GM19025 (cell line): ENCODE results near the gene CHMP2B.
"Not testable (repeated sequence)": the region's sequence is repeated elsewhere in the genome, so short reads cannot be mapped to it uniquely, and the experiment has no call there.

Experiments used
- ATAC-seq: cut with Tn5 transposase; IDR thresholded peaks from one replicate; pipeline ENCODE4 v1.9.1; 2021; ENCODE audit warnings: mild to moderate bottlenecking, low read depth, moderate library complexity; ENCODE audit not compliant: unreplicated experiment

Gene CHMP2B

DNA sequence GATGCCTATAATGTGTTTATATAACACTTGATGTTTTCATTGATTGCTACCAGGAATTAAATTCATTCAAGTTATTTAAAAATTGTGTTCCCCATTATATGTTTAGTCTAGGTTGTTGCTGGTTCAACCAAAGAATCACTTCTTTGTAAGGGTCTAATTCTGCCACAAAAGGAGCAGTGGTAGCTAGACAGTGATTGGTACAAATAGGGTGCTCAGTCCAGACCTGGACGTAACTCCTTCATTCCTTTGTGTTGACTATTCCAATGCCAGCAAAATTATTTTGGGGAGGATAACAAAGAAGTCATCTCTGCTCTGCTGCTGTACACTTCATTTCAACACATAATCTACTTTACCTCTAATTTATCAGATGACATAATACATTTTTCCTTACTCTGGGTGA lies 1.2 kb downstream of the CHMP2B start:
- no peak for ATAC-seq

DNA sequence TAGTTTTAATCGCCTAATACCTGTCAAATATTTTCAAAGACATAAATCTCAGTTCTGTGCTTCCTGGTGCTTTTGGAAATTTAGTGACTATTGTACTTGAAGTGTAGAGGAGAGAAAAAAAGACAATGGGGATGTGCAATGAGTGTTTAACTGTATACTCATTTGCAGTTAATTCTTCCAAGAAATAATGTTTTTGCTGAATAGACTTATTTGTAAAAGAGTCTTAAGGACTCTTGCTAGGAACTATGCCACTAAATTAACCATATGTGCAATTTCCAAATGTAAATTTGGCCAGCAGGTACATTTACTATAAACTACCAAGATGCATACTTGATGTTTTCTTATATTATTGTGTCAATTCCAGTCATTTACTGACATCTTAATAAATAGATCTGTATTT lies 2.0 kb downstream of the CHMP2B start:
- no peak for ATAC-seq

DNA sequence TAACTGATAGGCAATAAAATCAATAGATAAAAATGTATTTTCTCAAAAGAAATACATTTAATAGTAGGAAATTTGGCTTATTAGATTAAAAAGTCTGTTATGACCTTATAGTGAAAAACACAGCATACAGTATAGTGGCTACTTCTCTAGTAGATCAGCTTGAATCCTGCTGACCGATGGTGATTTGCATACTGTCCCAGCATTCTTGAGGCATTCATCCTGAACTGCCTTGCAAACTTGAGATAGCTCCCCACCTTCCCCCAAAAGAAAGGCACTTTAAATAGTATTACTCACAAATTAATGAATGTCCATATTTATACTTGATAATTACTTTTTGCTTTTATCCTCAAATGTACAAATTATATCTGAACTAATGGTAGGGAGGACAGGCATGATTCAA lies 6.7 kb downstream of the CHMP2B start:
- ATAC-seq: no peak

DNA sequence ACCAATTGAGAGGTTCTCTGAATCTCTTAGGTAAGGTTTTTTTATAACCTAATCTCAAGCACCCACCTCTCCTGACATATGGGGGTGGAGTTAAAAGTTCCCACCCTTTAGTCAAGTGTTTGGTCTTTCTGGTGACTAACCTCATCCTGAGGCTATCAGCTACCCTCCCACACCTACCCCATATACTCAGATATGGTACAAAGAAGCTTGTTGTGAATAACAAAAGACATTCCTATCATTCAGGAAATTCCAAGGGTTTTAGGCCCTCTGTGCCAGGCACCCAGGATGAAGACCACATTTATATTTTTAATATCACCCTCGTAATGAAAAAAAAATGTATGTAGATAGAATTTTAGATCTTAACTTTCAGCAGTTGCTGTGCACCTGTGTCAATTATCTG lies 9.0 kb downstream of the CHMP2B start:
- ATAC-seq: no peak

DNA sequence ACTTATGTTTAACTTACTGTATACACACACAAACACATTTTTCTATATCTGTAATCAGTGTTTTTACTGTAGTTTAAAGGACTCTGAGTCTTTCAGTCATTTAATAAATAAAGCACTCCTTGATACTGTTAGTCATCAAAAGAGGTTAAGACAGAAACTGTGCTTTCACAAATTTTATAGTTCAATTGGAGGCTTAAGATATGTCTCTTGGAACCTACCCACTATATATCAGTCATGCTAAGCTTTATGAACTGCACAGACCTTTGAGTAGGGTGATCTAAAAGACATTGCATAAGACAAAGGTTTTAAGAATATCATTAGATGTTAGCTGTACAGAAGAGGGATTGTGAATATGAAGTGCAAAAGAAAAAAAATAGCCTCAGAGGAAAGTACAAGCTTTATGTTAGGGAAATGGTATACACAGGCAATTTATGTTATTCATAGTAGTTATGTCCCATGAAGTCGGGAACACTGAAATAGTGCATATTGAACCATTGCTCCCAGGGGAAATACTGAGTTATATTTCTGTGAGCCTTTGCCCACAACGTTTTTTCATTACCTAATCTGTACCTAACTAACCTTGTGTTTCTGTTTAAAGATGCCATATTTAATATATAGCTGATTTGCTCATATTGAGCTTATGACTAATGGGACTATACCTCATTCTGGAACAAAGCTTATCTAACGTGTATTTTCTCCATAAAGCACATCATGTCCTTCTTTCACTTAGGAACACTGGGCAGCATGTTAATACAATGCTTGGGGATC lies 19.7 kb downstream of the CHMP2B start:
- no peak for ATAC-seq

DNA sequence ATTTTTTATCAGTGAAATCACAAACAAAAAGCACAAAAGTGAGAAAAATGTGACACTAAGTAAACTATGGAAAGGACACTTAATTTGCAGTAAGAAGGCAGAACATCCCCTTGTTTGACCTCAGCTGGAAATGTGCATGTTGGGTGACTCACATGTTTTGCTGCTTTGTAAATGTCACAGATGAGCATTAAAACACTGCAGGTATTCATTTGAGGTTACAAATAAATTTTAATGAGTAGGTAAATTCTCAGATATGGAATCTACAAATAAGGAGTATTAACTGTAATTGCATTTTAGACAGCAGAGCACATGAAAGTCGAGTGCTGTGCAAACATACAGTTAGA lies 20.3 kb downstream of the CHMP2B start:
- no peak for ATAC-seq

DNA sequence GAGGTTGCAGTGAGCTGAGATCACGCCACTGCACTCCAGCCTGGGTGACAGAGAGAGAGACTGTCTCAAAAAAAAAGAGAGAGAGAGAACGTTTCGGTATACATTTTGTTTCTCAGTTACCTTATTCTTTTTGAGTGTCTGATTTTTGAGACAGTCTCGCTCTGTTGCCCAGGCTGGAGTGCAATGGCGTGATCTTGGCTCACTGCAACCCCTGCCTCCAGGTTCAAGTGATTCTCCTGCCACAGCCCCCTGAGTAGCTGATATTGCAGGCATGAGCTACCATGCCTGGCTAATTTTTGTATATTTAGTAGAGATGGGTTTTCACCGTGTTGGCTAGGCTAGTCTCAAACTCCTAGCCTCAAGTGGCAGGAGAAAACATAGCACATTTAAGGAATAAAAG lies 21.1 kb downstream of the CHMP2B start:
- ATAC-seq: not testable (repeated sequence)

DNA sequence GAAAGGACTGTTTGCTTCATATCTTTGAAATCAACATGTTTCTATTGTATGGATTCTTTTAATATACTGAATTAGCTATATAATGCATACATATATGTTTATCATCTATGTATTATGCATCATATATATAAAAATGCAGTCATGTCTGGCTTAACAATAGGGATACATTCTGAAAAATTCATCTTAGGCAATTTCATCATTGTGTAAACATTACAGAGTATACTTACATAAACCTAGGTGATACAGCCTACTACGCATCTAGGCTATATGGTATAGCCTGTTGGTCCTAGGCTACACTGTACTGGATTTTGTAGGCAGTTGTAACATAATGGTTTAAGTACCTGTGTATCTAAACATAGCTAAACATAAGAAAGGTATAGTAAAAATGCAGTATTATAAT lies 21.7 kb downstream of the CHMP2B start:
- no peak for ATAC-seq

DNA sequence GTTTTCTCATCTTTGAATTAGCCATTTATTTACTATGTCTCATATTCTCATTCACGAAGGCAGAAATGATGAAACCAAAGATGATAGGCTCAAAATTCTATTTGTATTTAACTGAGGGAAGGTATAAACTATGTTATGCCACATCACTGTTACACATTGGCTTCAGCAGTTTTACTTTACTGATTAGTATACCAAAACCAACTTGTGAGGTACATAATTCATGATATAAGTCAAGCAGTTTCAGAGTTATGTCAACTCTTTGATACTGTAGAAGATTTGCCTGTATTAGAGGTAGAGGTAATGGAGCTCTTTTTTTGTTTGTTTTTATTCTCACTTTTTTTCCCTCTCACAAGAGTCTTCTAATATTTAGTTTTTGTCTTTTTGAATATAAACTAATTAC lies 22.9 kb downstream of the CHMP2B start:
- no peak for ATAC-seq

DNA sequence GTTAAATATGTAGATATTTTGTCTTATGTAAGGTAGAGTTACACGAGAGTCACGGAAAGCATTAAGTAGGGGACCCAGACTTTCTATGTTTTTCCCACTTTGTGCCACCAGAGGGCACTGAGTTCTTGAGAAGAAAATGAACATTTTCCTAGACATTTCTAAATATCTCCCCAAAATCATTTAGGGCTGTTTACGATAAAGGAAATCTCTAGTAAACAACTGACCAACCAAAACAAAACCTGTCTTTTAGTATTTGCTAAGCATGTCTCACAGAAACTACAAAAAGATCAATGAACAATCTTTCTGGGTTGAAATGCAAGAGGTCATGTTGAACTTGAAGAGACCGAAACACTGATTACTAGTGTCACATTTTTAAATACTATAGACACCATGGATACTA lies 33.2 kb downstream of the CHMP2B start:
- ATAC-seq: no peak

DNA sequence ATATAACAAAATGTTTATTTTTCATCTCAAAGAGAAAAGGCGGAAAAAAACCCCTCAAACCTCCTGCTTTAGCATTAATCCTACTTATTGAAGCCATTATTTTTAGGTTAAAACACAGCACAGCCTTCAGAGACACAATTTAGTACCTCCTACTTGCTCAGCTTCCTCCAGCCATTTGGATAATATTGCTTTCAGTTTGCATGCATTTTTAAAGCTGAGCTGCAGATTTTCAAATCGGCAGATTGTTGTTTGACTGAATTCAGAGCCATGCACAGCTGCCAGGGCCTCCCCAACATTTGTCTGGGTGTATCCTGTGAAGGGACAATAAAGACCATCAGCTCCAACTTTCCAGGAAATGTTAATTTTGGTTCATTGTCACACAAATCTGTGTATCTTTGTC lies 34.8 kb downstream of the CHMP2B start:
- ATAC-seq: no peak

DNA sequence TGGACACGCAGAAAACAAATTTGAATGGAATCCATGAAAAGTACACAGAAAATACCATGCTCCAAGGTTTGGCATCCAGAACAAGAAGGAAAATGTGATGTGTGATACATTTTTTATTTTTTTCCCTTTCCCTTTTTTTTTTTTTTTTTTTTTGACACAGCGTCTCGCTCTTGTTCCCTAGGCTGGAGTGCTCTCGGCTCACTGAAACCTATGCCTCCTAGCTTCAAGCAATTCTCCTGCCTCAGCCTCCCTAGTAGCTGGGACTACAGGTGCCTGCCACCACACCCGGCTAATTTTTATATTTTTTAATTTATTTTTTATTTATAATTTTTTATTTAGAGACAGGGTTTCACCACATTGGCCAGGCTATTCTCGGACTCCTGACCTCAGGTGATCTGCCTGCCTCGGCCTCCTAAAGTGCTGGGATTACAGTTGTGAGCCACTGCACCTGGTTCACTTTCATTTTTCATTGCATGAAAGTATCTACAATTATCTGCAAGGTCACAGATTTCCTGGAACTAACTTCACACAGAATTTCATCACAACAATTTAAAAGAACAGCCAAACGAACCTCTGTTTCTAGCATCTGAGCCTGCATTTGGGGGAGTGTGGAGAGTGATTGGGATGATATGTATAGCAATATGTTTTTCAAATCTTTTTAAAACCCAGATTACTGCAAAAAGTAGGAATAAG lies 41.0 kb downstream of the CHMP2B start:
- no peak for ATAC-seq

DNA sequence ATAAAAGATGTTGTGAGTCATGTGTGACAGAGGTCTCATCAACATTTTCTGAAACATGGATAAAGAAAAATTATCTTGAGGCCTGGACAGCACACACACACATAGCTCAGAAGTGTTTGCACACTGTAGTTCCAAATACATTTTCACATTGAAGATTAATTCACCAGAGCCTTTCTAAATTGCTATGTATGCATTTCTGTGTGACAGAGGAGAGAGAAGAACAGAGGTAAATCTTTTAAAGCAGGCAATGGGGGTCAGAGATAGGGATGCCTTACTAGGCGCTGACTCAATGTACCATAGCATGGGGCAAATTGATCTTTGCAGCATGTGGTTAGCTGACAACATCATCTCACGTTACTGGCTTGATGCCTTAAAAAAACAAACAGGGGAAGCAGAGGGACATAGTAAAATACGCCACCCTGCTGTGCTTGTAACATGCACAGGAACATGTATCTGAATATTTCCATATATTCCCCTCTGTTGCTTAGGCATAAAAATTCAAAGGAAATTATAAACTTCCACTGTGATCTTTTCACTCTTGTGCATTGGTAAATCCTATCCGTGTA lies 41.6 kb downstream of the CHMP2B start:
- no peak for ATAC-seq

DNA sequence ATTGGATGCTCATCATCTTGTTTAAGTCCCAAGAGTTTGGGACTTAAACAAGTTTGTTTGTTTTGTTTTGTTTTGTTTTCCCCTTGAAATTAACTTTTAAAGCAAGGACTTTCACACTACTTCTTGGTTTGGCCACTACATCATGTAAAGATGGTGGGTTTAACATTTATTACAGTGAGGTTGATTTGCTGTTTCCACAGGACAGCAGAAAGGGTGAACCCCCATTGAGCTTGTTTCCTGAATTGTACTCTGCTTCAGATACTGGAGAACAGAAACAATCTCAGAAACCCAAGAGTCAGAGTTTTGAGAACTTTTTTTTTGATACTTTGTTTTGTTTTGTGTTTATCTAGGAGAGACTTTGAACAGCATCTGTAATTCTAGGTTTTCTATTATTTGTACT lies 42.6 kb downstream of the CHMP2B start:
- ATAC-seq: no peak

DNA sequence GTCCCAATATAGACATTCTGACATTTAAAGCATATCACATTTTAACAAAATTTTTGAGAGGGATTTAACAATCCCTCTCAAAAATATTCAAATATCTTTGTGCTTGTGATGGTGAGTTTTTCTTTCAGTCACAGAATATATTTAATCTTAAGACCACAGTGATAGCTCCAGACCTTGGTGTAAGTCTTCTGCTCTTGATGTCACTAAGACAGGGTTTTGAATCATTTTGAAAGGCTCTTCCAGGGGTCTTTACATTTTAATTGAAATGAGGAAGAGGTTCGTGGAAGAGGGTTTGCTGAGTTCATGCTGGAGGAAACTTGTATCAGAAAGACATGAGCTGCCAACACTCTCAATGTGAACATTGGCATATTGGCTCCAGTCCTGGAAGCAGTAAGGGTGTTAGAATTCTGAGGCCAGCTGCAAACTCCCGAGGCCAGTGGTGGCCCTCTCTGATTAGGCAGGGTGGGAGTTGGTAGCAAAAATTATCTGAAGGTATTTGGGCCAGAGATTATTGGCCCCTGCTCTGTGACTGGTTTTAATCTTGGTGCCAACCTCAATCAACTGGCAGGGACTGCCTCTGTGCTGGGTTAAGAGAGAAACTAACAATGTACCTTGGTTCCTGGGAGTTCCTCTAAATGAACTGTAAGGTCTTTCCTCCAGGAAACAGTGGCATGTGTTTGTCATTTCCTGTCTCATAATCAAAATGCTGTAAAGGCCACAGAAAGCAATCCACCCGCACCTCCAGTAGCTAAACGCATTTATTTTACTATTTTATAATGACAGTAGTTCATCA lies 44.0 kb downstream of the CHMP2B start:
- ATAC-seq: no peak

DNA sequence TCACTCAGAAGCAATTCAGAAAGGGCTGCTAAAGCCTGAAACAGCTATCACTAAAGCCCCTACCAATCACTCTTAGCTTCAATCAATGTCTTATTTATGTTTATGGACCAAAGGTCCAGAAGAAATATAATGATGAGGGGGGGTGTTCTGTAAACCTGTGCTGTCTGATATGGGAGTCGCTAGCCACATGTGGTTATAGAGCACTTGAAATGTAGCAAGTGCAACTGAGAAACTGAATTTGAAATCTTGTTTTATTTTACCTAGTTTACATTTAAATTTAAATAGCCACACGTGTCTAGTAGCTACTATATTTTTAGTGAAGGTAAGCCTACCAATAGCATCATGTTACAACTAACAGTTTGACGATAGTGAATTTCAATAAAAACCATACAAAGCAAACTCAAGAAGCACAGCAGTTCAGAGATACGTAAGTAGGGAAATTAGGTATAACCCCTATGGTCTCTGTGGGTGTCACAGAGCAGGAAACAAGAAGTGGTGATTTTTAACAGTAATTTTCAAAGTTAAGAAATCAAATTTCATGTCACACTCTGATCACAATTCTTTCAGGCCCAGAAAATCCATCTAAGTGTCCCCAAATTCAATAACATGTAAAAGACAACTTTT lies 45.7 kb downstream of the CHMP2B start:
- ATAC-seq: peak; percentile 78

DNA sequence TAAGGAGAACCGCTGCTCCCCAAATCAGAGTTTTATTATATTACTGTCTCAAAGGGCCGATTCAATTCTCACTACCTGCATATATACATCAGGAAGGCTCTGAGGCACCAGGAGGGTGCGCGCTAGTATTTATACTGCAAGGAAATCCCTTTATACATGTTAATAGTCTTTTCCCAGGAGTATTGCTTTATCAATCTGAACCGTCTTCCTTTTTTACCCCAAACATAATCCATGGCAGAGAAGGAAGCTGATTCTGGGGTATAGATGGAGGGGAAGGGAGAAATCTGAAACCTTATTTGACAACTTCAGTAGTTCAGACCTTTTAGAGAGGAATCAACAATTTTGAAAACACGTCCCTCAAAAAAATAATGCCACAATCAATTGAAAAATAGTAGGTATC lies 49.4 kb downstream of the CHMP2B start, which contains the start of gene POU1F1:
Gene POU1F1 (minus strand): TSS at position 101 of the 400 bp plus-strand sequence. CDS start 122 bp downstream, outside the sequence.
- ATAC-seq: no peak

DNA sequence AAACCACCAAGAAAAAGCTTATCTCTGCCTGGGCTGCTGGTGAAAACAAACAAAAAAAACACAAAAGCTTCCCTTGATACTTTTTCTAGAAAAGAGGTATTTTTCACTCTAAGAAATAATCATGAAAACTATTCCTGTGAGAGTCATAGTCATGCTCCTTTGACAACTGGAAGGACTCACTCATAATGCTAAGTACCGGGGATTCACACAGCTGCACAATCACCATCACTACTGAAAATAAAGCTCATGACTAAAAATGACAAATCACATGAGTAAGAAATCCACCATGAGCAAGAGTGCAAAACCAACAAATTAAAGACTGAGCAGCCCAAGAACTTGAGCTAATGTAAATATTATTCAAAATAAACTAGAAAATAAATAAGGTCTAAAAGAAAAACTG lies 59.9 kb downstream of the CHMP2B start:
- ATAC-seq: no peak

DNA sequence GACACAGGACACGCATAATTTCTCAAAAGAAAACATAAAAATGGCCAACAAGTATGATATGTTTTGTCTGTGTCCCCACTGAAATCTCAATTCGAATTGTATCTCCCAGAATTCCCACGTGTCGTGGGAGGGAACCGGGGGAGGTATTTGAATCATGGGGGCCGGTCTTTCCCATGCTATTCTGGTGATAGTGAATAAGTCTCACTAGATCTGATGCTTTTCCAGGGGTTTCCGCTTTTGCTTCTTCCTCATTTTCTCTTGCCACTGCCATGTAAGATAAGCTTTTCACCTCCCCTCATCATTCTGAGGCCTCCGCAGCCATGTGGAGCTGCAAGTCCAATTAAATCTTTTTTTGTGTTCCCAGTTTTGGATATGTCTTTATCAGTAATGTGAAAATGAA lies 61.3 kb downstream of the CHMP2B start:
- no peak for ATAC-seq

DNA sequence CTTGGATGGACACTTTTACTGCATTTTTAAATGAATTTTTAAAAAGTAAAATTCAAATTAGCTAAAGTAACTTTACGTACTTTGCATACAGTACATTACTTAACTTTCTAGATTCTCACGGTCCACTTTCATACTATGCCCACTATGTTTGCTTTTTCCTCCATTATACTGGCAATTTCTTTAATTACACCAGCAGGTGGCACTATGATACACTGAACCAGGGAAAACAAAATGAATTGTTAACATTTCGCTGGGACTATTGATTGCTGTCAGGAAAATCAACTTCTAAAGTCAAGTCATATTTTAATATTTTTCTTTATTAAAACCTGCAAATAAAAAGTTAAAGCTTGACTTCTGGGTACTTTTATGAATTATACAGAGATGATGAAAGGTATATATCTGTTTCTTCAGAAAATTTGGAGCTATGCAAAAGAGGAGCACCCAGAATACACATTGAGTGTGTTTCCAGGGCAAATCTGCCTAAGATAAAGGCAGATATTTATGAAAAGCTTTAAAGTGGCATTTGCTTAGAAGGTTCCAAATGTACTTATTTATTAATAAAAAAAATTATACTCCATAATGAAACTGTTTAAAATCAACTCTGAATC lies 71.1 kb downstream of the CHMP2B start:
- ATAC-seq: peak; percentile 63
